ENCODE data around the gene RTEL1. TPM values are rescaled to one million over a fixed set of nuclear protein-coding genes. Genes with fewer than 3 reads are reported as not detected.
A peak's percentile ranks its signal among the peaks of the same experiment; 100 is the strongest.

The RTEL1 gene
- total RNA-seq, 1 donor from 2014 or later = 31.7 TPM

DNA sequence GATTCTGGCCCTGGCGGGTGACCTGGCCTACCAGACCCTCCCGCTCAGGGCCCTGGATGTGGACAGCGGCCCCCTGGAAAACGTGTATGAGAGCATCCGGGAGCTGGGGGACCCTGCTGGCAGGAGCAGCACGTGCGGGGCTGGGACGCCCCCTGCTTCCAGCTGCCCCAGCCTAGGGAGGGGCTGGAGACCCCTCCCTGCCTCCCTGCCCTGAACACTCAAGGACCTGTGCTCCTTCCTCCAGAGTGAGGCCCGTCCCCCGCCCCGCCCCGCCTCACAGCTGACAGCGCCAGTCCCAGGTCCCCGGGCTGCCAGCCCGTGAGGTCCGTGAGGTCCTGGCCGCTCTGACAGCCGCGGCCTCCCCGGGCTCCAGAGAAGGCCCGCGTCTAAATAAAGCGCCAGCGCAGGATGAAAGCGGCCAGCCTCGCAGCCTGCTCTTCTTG lies 80.6 kb downstream of the RTEL1 start:
- DNase-seq (ENCODE audit: low spot score) = no peak

- DNase-seq (ENCODE audit: low spot score) = no peak
Observed at GRCh38 chr20:63739130-63740069, 81.3 kb downstream of the RTEL1 start, which contains the start of gene SLC2A4RG. TSS of gene SLC2A4RG (plus strand) at chr20:63739776. CDS start at chr20:63739913, 137 bp downstream.

GRCh38 chr20:63740070-63740626 lies 82.0 kb downstream of the RTEL1 start:
- no peak for DNase-seq (ENCODE audit: low spot score)

DNA sequence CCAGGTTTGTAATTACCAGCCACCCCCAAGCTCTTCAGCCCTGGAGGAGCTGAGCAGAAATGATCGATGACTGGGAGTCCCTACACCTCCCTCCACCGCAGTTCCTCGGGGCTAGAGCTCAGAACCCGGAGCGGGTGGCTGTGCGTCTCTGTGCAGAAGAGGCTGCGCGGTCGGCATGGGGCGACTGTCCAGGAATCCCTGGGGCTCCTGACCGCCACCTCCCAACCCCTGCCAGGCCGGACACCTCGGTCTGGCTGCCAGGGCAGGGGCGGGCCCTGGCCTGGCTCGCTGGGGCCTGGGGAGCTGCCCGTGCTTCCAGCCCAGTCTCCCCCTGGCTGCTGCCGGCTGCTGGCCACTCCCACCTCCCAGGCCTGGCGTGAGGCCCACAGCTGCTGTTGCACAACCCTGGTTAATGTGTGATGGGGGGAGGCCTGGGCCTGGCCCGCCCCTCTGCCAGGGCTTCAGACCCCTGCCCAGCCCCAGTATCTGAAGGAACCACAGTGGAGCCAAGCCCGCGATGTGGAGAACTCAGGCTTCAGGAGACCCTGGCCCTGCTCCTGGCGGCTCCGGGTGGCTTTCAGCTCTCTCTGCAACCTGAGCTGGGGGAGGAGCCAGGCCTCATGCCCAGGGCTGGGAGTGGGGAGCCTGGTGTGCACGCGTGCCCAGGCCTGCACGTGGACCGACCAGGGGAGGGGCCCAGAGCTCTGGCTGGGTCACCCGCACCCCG lies 82.7 kb downstream of the RTEL1 start:
- peak; percentile 97 for DNase-seq (ENCODE audit: low spot score)

- DNase-seq (ENCODE audit: low spot score) = no peak
Observed at GRCh38 chr20:63741354-63741675, 83.2 kb downstream of the RTEL1 start.

GRCh38 chr20:63741676-63742380 lies 83.7 kb downstream of the RTEL1 start:
- DNase-seq (ENCODE audit: low spot score) = no peak

DNA sequence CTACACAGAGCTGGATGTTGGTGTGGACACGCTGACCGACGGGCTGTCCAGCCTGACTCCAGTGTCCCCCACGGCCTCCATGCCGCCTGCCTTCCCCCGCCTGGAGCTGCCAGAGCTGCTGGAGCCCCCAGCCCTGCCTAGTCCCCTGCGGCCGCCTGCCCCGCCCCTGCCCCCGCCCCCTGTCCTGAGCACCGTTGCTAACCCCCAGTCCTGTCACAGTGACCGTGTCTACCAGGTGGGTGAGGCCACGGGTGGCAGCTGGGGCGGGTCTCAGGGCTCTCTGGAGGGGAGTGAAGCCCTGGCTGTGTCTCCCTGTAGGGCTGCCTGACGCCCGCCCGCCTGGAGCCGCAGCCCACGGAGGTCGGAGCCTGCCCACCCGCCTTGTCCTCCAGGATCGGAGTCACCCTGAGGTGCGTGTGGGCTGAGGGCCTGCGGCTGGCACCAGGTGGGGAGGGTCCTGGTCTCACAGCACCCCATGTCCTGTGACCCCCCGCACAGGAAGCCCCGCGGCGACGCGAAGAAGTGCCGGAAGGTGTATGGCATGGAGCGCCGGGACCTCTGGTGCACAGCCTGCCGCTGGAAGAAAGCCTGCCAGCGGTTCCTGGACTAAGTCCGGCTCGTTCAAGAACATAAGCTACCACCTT lies 84.4 kb downstream of the RTEL1 start:
- DNase-seq (ENCODE audit: low spot score) = no peak

DNA sequence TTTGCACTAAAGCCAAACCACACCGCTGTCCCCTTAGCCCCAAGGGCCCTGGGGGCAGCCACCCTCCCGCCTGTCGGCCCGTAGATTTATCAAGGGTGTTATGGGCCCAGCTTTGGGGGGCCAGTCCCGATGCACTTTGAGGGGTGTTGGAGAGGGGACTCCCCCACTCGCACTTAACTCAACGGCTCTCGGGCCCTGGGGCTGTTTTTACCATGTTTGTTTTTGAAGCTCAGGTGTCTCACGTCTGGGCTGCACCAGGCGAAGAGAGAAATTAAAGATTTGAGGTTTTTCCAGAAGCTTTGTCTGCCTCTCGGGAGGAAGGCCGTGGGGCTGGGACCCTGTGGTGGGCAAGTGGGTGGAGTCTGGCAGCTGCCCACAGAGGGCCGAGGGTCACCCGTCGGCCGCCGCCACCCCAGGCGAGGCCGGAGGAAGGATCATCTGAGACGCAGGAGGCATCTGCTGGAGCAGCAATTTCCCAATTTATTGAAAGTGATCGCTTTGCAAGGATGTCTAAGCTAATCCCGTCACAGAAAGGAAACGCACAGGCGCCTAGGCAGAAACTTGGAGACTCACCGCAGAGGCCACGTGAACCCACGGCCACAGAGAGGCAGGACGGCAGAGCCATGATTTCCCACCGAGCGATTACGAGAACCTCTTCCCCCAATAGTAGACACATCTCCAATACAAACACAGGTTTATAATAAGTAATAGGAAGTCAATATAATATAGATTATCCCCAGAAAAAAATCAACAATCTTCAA lies 85.3 kb downstream of the RTEL1 start:
- no peak for DNase-seq (ENCODE audit: low spot score)

DNA sequence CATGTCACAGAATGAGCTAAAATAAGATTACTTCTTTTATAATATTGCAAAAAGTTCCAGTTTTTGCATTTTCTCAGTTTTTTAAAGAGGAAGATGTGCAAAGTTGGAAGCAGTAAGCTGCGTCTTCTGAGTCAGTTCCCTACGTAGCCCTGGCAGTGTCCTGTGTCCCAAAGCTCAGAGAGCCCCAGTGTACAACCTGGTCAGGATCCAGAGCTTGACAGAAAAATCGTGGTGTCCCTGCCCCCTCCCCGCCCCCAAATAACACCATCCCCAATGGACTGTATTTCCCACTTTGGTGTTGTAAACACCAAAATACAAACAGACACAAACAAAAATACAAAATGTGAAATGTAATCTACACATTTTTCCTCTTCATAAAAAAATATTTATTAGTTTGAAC lies 86.0 kb downstream of the RTEL1 start:
- DNase-seq (ENCODE audit: low spot score) = no peak

DNA sequence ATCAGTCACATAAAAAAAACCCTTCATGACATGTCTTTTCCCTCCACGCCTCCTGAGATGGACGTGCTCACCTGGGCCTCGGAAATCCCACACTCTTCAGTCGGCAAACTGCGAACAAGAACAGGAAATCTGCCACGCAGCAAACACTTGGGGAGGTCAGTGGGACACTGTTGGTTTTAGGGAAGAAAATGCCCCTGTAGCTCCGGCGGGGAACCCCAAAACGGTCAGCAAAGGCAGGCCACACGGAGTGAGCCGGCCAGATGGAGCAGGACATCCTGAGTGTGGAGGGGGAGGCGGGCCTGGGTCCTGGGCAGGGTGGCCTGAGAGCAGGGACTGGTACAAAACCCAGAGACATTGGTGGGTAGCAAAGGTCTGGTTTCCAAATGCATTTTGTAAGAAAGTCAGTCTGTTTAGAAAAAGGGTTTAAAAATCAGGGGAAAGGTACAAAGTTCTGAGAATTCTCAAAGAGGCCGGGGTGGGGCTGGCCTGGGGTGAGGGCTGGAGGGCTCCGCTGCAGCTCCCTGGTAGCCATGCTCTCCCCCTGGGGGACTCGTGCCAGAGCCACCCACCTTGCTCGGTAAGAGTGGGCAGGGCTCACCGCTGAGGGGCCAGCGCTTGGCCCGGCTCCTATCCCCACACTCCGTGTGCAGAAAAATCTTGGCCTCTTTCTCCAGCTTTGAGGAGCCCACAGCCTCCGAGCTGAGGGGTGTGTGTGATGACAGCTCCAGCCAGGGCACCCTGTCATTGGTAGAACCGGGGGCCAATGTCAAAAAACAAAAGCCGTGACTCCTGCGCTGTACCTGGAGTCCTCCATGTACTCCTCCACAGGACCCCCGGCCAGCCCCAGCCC lies 86.7 kb downstream of the RTEL1 start:
- DNase-seq (ENCODE audit: low spot score) = no peak

- no peak for DNase-seq (ENCODE audit: low spot score)
Observed at GRCh38 chr20:63745424-63745805, 87.3 kb downstream of the RTEL1 start.

Other genes starting within 250 kb of the RTEL1 start
- gene KCNQ2, start 185.7 kb upstream of the RTEL1 start, total RNA-seq = not detected
- gene EEF1A2, start 159.2 kb upstream of the RTEL1 start, total RNA-seq = 1.2 TPM
- gene PPDPF, start 137.5 kb upstream of the RTEL1 start, total RNA-seq = 173 TPM
- gene PTK6, start 120.9 kb upstream of the RTEL1 start, total RNA-seq = 0.10 TPM
- not detected for gene SRMS, start 110.6 kb upstream of the RTEL1 start, total RNA-seq
- 0.13 TPM for gene FNDC11, start 104.2 kb upstream of the RTEL1 start, total RNA-seq
- gene HELZ2, start 84.1 kb upstream of the RTEL1 start, total RNA-seq = 50.8 TPM
- 10.0 TPM for gene GMEB2, start 31.2 kb upstream of the RTEL1 start, total RNA-seq
- gene STMN3, start 4.9 kb upstream of the RTEL1 start, total RNA-seq = 9.9 TPM
- 4.7 TPM for gene TNFRSF6B, start 38.3 kb downstream of the RTEL1 start, total RNA-seq
- gene ARFRP1, start 49.7 kb downstream of the RTEL1 start, total RNA-seq = 47.3 TPM
- gene ZGPAT, start 49.7 kb downstream of the RTEL1 start, total RNA-seq = 26.7 TPM
- gene LIME1, start 78.4 kb downstream of the RTEL1 start, total RNA-seq = 6.5 TPM
- 62.0 TPM for gene SLC2A4RG, start 81.5 kb downstream of the RTEL1 start, total RNA-seq
- gene ZBTB46, start 173.0 kb downstream of the RTEL1 start, total RNA-seq = 34.7 TPM
- not detected for gene ABHD16B, start 203.2 kb downstream of the RTEL1 start, total RNA-seq
- gene TPD52L2, start 207.0 kb downstream of the RTEL1 start, total RNA-seq = 114 TPM
- 50.5 TPM for gene DNAJC5, start 236.8 kb downstream of the RTEL1 start, total RNA-seq

Measured in mesenteric fat pad (tissue), 1 donor.